Progenitor cell of endocrine pancreas (in vitro differentiated cells): ENCODE measurements around the gene PRMT5. TPM values are rescaled to one million over a fixed set of nuclear protein-coding genes. Genes with fewer than 3 reads are reported as not detected.

ENCODE experiments used
- DNase-seq: peaks from one replicate; pipeline ENCODE4 v3.0.0; 2021; ENCODE audit warnings: low spot score; ENCODE audit not compliant: unreplicated experiment
- H3K27ac Mint-ChIP-seq: 2 replicates; pipeline ENCODE4 v1.8.0; 2021; ENCODE audit warnings: mild to moderate bottlenecking, moderate library complexity, mixed read lengths
- H3K27me3 Mint-ChIP-seq: 2 replicates; pipeline ENCODE4 v1.8.0; 2021; ENCODE audit warnings: mixed read lengths
- H3K36me3 Mint-ChIP-seq: 2 replicates; pipeline ENCODE4 v1.8.0; 2022; ENCODE audit warnings: mixed read lengths; ENCODE audit not compliant: insufficient read depth
- H3K4me1 Mint-ChIP-seq: 2 replicates; pipeline ENCODE4 v1.8.0; 2021; ENCODE audit warnings: low read depth, mixed read lengths
- H3K4me3 Mint-ChIP-seq: 2 replicates; pipeline ENCODE4 v1.8.0; 2021; ENCODE audit warnings: low read depth, mild to moderate bottlenecking, moderate library complexity, mixed read lengths
- H3K9me3 Mint-ChIP-seq: 2 replicates; pipeline ENCODE4 v1.8.0; 2021; ENCODE audit warnings: low read depth, mixed read lengths
- CTCF ChIP-seq: fragments of 200-600 bp; sonication (generic); IDR thresholded peaks from one replicate; pipeline ENCODE4 v1.5.0; 2021; ENCODE audit warnings: antibody characterized with exemption, mild to moderate bottlenecking; ENCODE audit not compliant: unreplicated experiment
- total RNA-seq: library from RNA; stranded (reverse); gene quantifications from 2 replicates; pipeline ENCODE4 v1.2.1, GENCODE V29; 2021

PRMT5 gene
- total RNA-seq, 1 donor from 2014 or later = 104 TPM

GRCh38 chr14:22890416-22890815 is 38.8 kb downstream of the PRMT5 start:
- TF ChIP-seq CTCF = no peak
- no peak overlapping the region for H3K27ac Mint-ChIP-seq
- DNase-seq = no peak
- H3K4me1 Mint-ChIP-seq = peaks cover 15% of the 10 kb centered on the region
- no peaks in the 10 kb centered on the region for H3K9me3 Mint-ChIP-seq
- H3K36me3 Mint-ChIP-seq = peaks cover 4% of the 10 kb centered on the region
- no peak overlapping the region for H3K4me3 Mint-ChIP-seq
- no peaks in the 10 kb centered on the region for H3K27me3 Mint-ChIP-seq

GRCh38 chr14:22888662-22889061 is 40.5 kb downstream of the PRMT5 start:
- H3K27ac Mint-ChIP-seq = no peak overlapping the region
- DNase-seq = no peak
- H3K9me3 Mint-ChIP-seq = no peaks in the 10 kb centered on the region
- no peak for TF ChIP-seq CTCF
- peaks cover 22% of the 10 kb centered on the region for H3K4me1 Mint-ChIP-seq
- H3K4me3 Mint-ChIP-seq = no peak overlapping the region
- H3K27me3 Mint-ChIP-seq = no peaks in the 10 kb centered on the region
- H3K36me3 Mint-ChIP-seq = peaks cover 7% of the 10 kb centered on the region

GRCh38 chr14:22887990-22888378 is 41.2 kb downstream of the PRMT5 start:
- H3K27me3 Mint-ChIP-seq = no peaks in the 10 kb centered on the region
- no peak for TF ChIP-seq CTCF

GRCh38 chr14:22887260-22887989 is 41.8 kb downstream of the PRMT5 start:
- peak; percentile 40 for DNase-seq
- peaks cover 7% of the 10 kb centered on the region for H3K36me3 Mint-ChIP-seq
- no peak for TF ChIP-seq CTCF
- H3K9me3 Mint-ChIP-seq = no peaks in the 10 kb centered on the region
- peak overlapping the region; percentile 95 for H3K4me3 Mint-ChIP-seq
- H3K27me3 Mint-ChIP-seq = no peaks in the 10 kb centered on the region
- H3K4me1 Mint-ChIP-seq = peaks cover 32% of the 10 kb centered on the region
- peak overlapping the region; percentile 98 for H3K27ac Mint-ChIP-seq

More at GRCh38 chr14:22887990-22888378, 41.2 kb downstream of the PRMT5 start:
- DNase-seq = no peak
- Mint-ChIP-seq H3K4me3 (peak overlapping the region; percentile 95), H3K9me3 (no peaks in the 10 kb centered on the region), H3K4me1 (peaks cover 28% of the 10 kb centered on the region), H3K27ac (peak overlapping the region; percentile 98), H3K36me3 (peaks cover 7% of the 10 kb centered on the region)

GRCh38 chr14:22886500-22887259 is 42.5 kb downstream of the PRMT5 start:
- no peaks in the 10 kb centered on the region for H3K9me3 Mint-ChIP-seq
- peaks cover 39% of the 10 kb centered on the region for H3K4me1 Mint-ChIP-seq
- H3K27ac Mint-ChIP-seq = peak overlapping the region; percentile 98
- peak; percentile 39 for TF ChIP-seq CTCF
- H3K36me3 Mint-ChIP-seq = peaks cover 7% of the 10 kb centered on the region
- H3K4me3 Mint-ChIP-seq = peak overlapping the region; percentile 95
- DNase-seq = peak; percentile 68
- no peaks in the 10 kb centered on the region for H3K27me3 Mint-ChIP-seq
